ENCODE results near the gene NTRK3.

Gene NTRK3

DNA sequence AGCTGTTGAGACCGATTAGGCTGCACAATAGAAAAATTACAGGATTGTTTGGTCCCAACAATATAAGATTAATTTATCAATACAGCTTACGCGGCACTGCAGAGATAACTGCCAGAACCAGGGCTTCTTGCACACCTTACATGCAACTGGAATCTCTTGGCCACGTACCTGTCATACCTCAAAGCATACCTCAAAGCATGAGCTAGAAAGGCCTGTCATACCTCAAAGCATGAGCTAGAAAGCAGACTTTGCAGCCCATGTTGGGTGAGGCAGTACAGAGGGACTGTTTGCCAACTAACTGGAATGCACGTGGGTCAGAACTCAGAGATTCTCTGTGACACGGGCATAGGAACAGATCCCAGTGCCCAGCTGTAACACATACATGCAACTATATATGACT, 34.7 kb downstream of the NTRK3 start:
- Histone ChIP-seq H3K36me3 (ENCODE audit: control insufficient read depth, low read length) (no peaks in the 10 kb centered on the region), H3K27ac (ENCODE audit: low read depth, low read length) (no peak overlapping the region), H3K4me3 (ENCODE audit: low read length) (no peak overlapping the region), H3K9me3 (ENCODE audit: control insufficient read depth, insufficient read depth, low read length) (no peaks in the 10 kb centered on the region), H3K79me2 (ENCODE audit: control insufficient read depth, low read length) (no peaks in the 10 kb centered on the region), H3K9me2 (replicated peaks; ENCODE audit: control insufficient read depth, low read length) (no peaks in the 10 kb centered on the region), H3K27me3 (ENCODE audit: control insufficient read depth, low read length) (0 out of 2 replicates have a peak, but pooled peaks cover 3% of the 10 kb centered on the region), H3F3A (ENCODE audit: control insufficient read depth, insufficient read depth) (no peaks in the 10 kb centered on the region), H3K4me2 (ENCODE audit: low read length) (no peak overlapping the region), H4K20me1 (ENCODE audit: control insufficient read depth, insufficient read depth, low read depth, low read length) (no peaks in the 10 kb centered on the region), H3K4me1 (ENCODE audit: control insufficient read depth, low read length) (no peaks in the 10 kb centered on the region)
- no peak for TF ChIP-seq EZH2phosphoT487 (IDR thresholded peaks at IDR 0.05; ENCODE audit: borderline replicate concordance, low read length)
- TF ChIP-seq, protein P1, sequence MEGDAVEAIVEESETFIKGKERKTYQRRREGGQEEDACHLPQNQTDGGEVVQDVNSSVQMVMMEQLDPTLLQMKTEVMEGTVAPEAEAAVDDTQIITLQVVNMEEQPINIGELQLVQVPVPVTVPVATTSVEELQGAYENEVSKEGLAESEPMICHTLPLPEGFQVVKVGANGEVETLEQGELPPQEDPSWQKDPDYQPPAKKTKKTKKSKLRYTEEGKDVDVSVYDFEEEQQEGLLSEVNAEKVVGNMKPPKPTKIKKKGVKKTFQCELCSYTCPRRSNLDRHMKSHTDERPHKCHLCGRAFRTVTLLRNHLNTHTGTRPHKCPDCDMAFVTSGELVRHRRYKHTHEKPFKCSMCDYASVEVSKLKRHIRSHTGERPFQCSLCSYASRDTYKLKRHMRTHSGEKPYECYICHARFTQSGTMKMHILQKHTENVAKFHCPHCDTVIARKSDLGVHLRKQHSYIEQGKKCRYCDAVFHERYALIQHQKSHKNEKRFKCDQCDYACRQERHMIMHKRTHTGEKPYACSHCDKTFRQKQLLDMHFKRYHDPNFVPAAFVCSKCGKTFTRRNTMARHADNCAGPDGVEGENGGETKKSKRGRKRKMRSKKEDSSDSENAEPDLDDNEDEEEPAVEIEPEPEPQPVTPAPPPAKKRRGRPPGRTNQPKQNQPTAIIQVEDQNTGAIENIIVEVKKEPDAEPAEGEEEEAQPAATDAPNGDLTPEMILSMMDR (IDR thresholded peaks at IDR 0.05; ENCODE audit: low read depth, low read length, poor library complexity, severe bottlenecking) = no peak

DNA sequence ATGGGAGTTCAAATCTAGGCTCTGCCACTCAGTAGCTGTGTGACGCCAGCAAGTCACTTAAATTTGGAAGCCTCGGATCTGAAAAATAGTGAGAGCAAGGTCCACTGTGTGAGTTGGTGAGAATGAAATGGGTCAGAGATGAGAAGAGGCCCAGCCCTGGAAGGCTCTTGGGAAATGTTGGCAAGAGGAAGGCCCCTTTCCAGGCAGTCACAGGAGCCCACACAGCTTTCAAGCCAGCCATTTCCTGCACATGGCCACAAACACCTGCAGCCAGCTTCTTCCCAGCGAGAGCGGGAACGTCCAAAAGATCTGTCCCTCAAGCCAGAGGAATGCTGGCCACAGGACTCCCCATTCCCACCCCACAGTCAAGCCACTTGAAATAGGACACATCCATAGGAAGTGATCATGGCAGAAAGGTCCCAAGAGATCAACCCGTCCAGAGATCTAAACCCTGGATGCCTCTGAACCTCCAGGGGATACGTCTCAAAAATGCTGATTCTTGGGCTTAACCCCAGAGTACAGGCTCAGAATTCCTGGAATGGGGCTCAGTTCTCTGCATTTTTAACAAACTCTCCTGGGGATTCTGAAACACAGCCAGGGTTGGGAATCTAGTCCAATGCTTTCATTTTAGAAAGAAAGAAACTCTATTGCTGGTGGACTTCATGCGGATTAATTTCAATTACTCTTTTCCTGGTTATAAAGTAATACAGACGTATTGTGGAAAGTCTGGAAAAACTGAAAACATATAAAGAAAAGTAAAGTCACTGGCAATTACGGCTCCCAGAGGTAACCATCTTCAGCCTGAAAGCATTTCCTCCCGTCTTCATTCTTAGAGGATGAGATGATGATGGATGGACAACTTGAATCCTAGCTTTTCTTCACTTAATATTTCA, 35.9 kb downstream of the NTRK3 start:
- H3K9me3 ChIP-seq (ENCODE audit: control insufficient read depth, insufficient read depth, low read length) = no peaks in the 10 kb centered on the region
- no peaks in the 10 kb centered on the region for H3K36me3 ChIP-seq (ENCODE audit: control insufficient read depth, low read length)
- no peaks in the 10 kb centered on the region for H4K20me1 ChIP-seq (ENCODE audit: control insufficient read depth, insufficient read depth, low read depth, low read length)
- no peak overlapping the region for H3K27ac ChIP-seq (ENCODE audit: low read depth, low read length)
- no peaks in the 10 kb centered on the region for H3F3A ChIP-seq (ENCODE audit: control insufficient read depth, insufficient read depth)
- no peaks in the 10 kb centered on the region for H3K79me2 ChIP-seq (ENCODE audit: control insufficient read depth, low read length)
- no peak overlapping the region for H3K4me3 ChIP-seq (ENCODE audit: low read length)
- no peaks in the 10 kb centered on the region for H3K9me2 ChIP-seq (replicated peaks; ENCODE audit: control insufficient read depth, low read length)
- TF ChIP-seq, protein P1 (IDR thresholded peaks at IDR 0.05; ENCODE audit: low read depth, low read length, poor library complexity, severe bottlenecking) = no peak
- TF ChIP-seq EZH2phosphoT487 (IDR thresholded peaks at IDR 0.05; ENCODE audit: borderline replicate concordance, low read length) = no peak
- H3K4me2 ChIP-seq (ENCODE audit: low read length) = no peak overlapping the region
- H3K4me1 ChIP-seq (ENCODE audit: control insufficient read depth, low read length) = no peaks in the 10 kb centered on the region
- H3K27me3 ChIP-seq (ENCODE audit: control insufficient read depth, low read length) = 0 out of 2 replicates have a peak, but pooled peaks cover 3% of the 10 kb centered on the region

DNA sequence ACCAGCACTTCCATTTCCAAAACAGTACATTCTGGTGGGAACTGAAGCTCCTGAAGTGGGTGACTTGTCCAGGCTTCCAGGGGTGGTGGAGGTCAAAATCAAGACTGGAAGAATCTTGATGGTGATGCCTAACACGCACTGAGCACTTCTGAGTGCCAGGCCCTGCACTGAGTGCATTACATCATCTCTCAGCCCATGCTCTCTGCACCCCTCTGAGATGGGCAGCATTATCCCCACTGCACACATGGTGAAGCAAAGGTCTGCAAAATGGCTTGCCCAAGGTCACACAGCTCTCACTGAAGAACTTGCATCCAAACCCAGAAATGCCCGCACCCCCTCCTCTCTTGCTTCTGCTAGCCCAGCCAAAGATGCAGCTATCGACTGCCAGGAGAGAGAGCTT, 36.9 kb downstream of the NTRK3 start:
- no peaks in the 10 kb centered on the region for H3F3A ChIP-seq (ENCODE audit: control insufficient read depth, insufficient read depth)
- TF ChIP-seq, protein P1 (IDR thresholded peaks at IDR 0.05; ENCODE audit: low read depth, low read length, poor library complexity, severe bottlenecking) = no peak
- TF ChIP-seq EZH2phosphoT487 (IDR thresholded peaks at IDR 0.05; ENCODE audit: borderline replicate concordance, low read length) = no peak
- no peaks in the 10 kb centered on the region for H3K36me3 ChIP-seq (ENCODE audit: control insufficient read depth, low read length)
- H3K9me3 ChIP-seq (ENCODE audit: control insufficient read depth, insufficient read depth, low read length) = no peaks in the 10 kb centered on the region
- no peak overlapping the region for H3K4me3 ChIP-seq (ENCODE audit: low read length)
- H3K4me2 ChIP-seq (ENCODE audit: low read length) = no peak overlapping the region
- no peaks in the 10 kb centered on the region for H3K9me2 ChIP-seq (replicated peaks; ENCODE audit: control insufficient read depth, low read length)
- no peaks in the 10 kb centered on the region for H4K20me1 ChIP-seq (ENCODE audit: control insufficient read depth, insufficient read depth, low read depth, low read length)
- no peaks in the 10 kb centered on the region for H3K79me2 ChIP-seq (ENCODE audit: control insufficient read depth, low read length)
- no peaks in the 10 kb centered on the region for H3K4me1 ChIP-seq (ENCODE audit: control insufficient read depth, low read length)
- no peak overlapping the region for H3K27ac ChIP-seq (ENCODE audit: low read depth, low read length)
- no peaks in the 10 kb centered on the region for H3K27me3 ChIP-seq (ENCODE audit: control insufficient read depth, low read length)
